B cell (primary cell): ENCODE data around the gene SIL1. TPM values are rescaled to one million over a fixed set of nuclear protein-coding genes. Genes with fewer than 3 reads are reported as not detected.

Experiments
- ATAC-seq: fragments of 200-7000 bp; cut with Tn5 transposase; one replicate; pipeline ENCODE4 v1.10.0; 2021; ENCODE audit warnings: low read depth, mild to moderate bottlenecking, moderate number of reproducible peaks, moderate library complexity
- CTCF ChIA-PET: fragments of 350-600 bp; sonication (Branson Sonifier 250); formaldehyde crosslinking; loops from one replicate; lab custom pipeline; 2021; ENCODE audit warnings: antibody characterized with exemption, inconsistent platforms; lab: Charles Lee
- POLR2A ChIA-PET: fragments of 350-600 bp; sonication (Branson Sonifier 250); formaldehyde crosslinking; loops from one replicate; lab custom pipeline; 2021; ENCODE audit warnings: antibody characterized with exemption; lab: Charles Lee
- DNase-seq: peaks from one replicate; pipeline ENCODE4 v3.0.0; 2013
- H2AFZ ChIP-seq: 2 replicates; pipeline ENCODE4 v1.6.1; 2012; ENCODE audit warnings: mild to moderate bottlenecking, low read depth, low read length; ENCODE audit not compliant: insufficient read depth, poor library complexity, severe bottlenecking
- H3K27ac ChIP-seq, 2 donors: 1 replicate in 1 of 2; 2 replicates in 1 of 2; pipeline ENCODE4 v1.5.1; 2012 to 2013; ENCODE audit warnings: low read length in 2 of 2, mild to moderate bottlenecking in 2 of 2, moderate library complexity in 1 of 2
- H3K27me3 ChIP-seq, 4 experiments: fragments of 200-600 bp in 1 of 4; sonication (generic) in 1 of 4; replicated peaks in 1 of 4; 1 replicate in 2 of 4; 2 replicates in 2 of 4; pipeline versions ENCODE4 v1.6.1 to v1.7.0; 2013 to 2016; ENCODE audit warnings: low read length in 3 of 4, mild to moderate bottlenecking in 2 of 4, mixed read lengths in 1 of 4, moderate library complexity in 1 of 4; ENCODE audit not compliant: insufficient read depth in 4 of 4, control insufficient read depth in 3 of 4; ENCODE audit errors: control extremely low read depth in 1 of 4
- H3K36me3 ChIP-seq, 2 experiments: replicated peaks in 1 of 2; 1 replicate in 1 of 2; 2 replicates in 1 of 2; pipeline versions ENCODE4 v1.6.1 to v1.7.1; 2013; ENCODE audit warnings: low read length in 1 of 2; ENCODE audit not compliant: insufficient read depth in 2 of 2, control insufficient read depth in 1 of 2; ENCODE audit errors: control extremely low read depth in 1 of 2, extremely low read depth in 1 of 2
- H3K4me1 ChIP-seq, 2 donors: fragments of 200-600 bp in 1 of 2; sonication (generic) in 1 of 2; 1 replicate in 1 of 2; 2 replicates in 1 of 2; pipeline versions ENCODE4 v1.5.1 to v1.6.1; 2013 to 2017; ENCODE audit warnings: low read length in 2 of 2; ENCODE audit not compliant: control insufficient read depth in 2 of 2, insufficient read depth in 2 of 2
- H3K4me2 ChIP-seq: replicated peaks from 2 replicates; pipeline ENCODE3; 2012; ENCODE audit warnings: mild to moderate bottlenecking, low read depth, low read length; ENCODE audit not compliant: poor library complexity, severe bottlenecking
- H3K4me3 ChIP-seq, 5 experiments: fragments of 200-600 bp in 1 of 5; sonication (generic) in 1 of 5; 1 replicate in 3 of 5; 2 replicates in 2 of 5; pipeline versions ENCODE4 v1.5.1 to v1.7.0; 2011 to 2016; ENCODE audit warnings: low read length in 4 of 5, mild to moderate bottlenecking in 4 of 5, low read depth in 2 of 5, control low read depth in 1 of 5, moderate library complexity in 1 of 5; ENCODE audit not compliant: insufficient read depth in 1 of 5; ENCODE audit errors: control extremely low read depth in 1 of 5, extremely low read depth in 1 of 5
- H3K79me2 ChIP-seq: fragments of 200-600 bp; sonication (generic); one replicate; pipeline ENCODE4 v1.6.0; 2016; ENCODE audit warnings: low read length; ENCODE audit not compliant: control insufficient read depth, insufficient read depth
- H3K9ac ChIP-seq: fragments of 200-600 bp; sonication (generic); 2 replicates; pipeline ENCODE4 v1.6.1; 2017; ENCODE audit warnings: mild to moderate bottlenecking, low read length, moderate library complexity
- H3K9me3 ChIP-seq, 3 donors: one replicate each; pipeline versions ENCODE4 v1.6.1 to v1.7.1; 2013; ENCODE audit warnings: low read length in 2 of 3; ENCODE audit not compliant: control insufficient read depth in 2 of 3, insufficient read depth in 1 of 3; ENCODE audit errors: control extremely low read depth in 1 of 3
- H4K20me1 ChIP-seq: 2 replicates; pipeline ENCODE4 v1.6.0; 2012; ENCODE audit warnings: mild to moderate bottlenecking, low read length; ENCODE audit not compliant: insufficient read depth, control insufficient read depth, poor library complexity, severe bottlenecking
- H3K27ac Mint-ChIP-seq: one replicate; pipeline ENCODE4 v1.8.0; 2021; ENCODE audit warnings: mixed read lengths
- H3K27me3 Mint-ChIP-seq: one replicate; pipeline ENCODE4 v1.8.0; 2021; ENCODE audit warnings: mixed read lengths
- H3K4me1 Mint-ChIP-seq: one replicate; pipeline ENCODE4 v1.8.0; 2021; ENCODE audit warnings: mixed read lengths
- H3K4me3 Mint-ChIP-seq: one replicate; pipeline ENCODE4 v1.8.0; 2021; ENCODE audit warnings: mixed read lengths
- H3K9me3 Mint-ChIP-seq: one replicate; pipeline ENCODE4 v1.8.0; 2022; ENCODE audit warnings: mixed read lengths; ENCODE audit not compliant: insufficient read depth
- CTCF ChIP-seq: fragments of 200-600 bp; IDR thresholded peaks from one replicate; pipeline ENCODE4 v1.8.0; 2022; ENCODE audit warnings: antibody characterized with exemption, mild to moderate bottlenecking
- EZH2 ChIP-seq: IDR thresholded peaks from 2 replicates; pipeline ENCODE4 v1.6.1; 2012; ENCODE audit warnings: borderline replicate concordance, low read depth, mild to moderate bottlenecking, moderate library complexity, low read length; ENCODE audit not compliant: insufficient read depth, poor library complexity, severe bottlenecking
- WGBS: methylation state at CpG from one replicate; pipeline ENCODE4 v1.1.5; 2013; ENCODE audit warnings: missing lambda C conversion rate; ENCODE audit not compliant: insufficient coverage; 5-methylcytosine and 5-hydroxymethylcytosine counted together
- intact Hi-C: fragments of 100-400 bp; cut with micrococcal nuclease; formaldehyde crosslinking; loops from one replicate; pipeline ENCODE4 v1.10.0; 2022
- polyA plus RNA-seq: library from polyadenylated mRNA; depleted of rRNA; stranded (reverse); fragments of >200 nt; gene quantifications from 2 replicates; pipeline ENCODE4 v1.2.3, GENCODE V29; 2012
- total RNA-seq, 2 donors: library from RNA; stranded (reverse); fragments of 120-200 nt in 1 of 2; gene quantifications; 1 replicate in 1 of 2; 2 replicates in 1 of 2; pipeline versions ENCODE4 v1.2.3 to v1.2.4, GENCODE V29; 2013 to 2022

SIL1 gene
- total and polyA plus RNA-seq, 2 donors (not counting 1 experiment from before 2014, with no cell fraction given), result 16.9 to 19.8 TPM

GRCh38 chr5:139243425-139243970, 45.3 kb upstream of the SIL1 start:
- DNase-seq, result no peak
- H3K4me1 Mint-ChIP-seq, result no peaks in the 10 kb centered on the region
- H3K4me3 Mint-ChIP-seq, result no peak overlapping the region
- Histone ChIP-seq H3K79me2 (no peaks in the 10 kb centered on the region), H2AFZ (no peak overlapping the region), H3K27me3 (peaks cover 0 to 4% (median 1%) of the 10 kb centered on the region in 4 experiments), H3K9me3 (no peaks in the 10 kb centered on the region), H3K4me2 (no peak overlapping the region), H3K27ac (no peak overlapping the region), H3K9ac (no peak overlapping the region), H3K4me1 (no peaks in the 10 kb centered on the region), H3K36me3 (no peaks in the 10 kb centered on the region), H4K20me1 (no peaks in the 10 kb centered on the region), H3K4me3 (no peak overlapping the region)
- H3K27me3 Mint-ChIP-seq, result peaks cover 24% of the 10 kb centered on the region
- no peak for TF ChIP-seq EZH2
- no peak for TF ChIP-seq CTCF
- CTCF ChIA-PET, result no interaction called here
- intact Hi-C loops, result no loop called here
- WGBS, result no CpG with 5 or more reads among the region's 4 CpGs
- H3K27ac Mint-ChIP-seq, result no peak overlapping the region
- POLR2A ChIA-PET, result no interaction called here
- H3K9me3 Mint-ChIP-seq, result no peaks in the 10 kb centered on the region
- ATAC-seq, result no peak

- WGBS, result 80% methylated on average over 1 of the region's 4 CpGs
- DNase-seq (no peak), ATAC-seq (no peak)
- intact Hi-C loops, result no loop called here
- Histone ChIP-seq H3K9ac (no peak overlapping the region), H3K4me3 (no peak overlapping the region), H3K4me2 (no peak overlapping the region), H3K79me2 (no peaks in the 10 kb centered on the region), H3K27ac (no peak overlapping the region), H3K36me3 (no peaks in the 10 kb centered on the region), H3K4me1 (no peaks in the 10 kb centered on the region), H3K9me3 (peaks cover 0 to 4% (median 0%) of the 10 kb centered on the region in 3 donors), H4K20me1 (no peaks in the 10 kb centered on the region), H3K27me3 (peaks cover 0 to 4% (median 1%) of the 10 kb centered on the region in 4 experiments), H2AFZ (no peak overlapping the region)
- CTCF ChIA-PET, result no interaction called here
- H3K4me1 Mint-ChIP-seq, result no peaks in the 10 kb centered on the region
- TF ChIP-seq CTCF, result no peak
- TF ChIP-seq EZH2, result no peak
- H3K4me3 Mint-ChIP-seq, result no peak overlapping the region
- peaks cover 27% of the 10 kb centered on the region for H3K27me3 Mint-ChIP-seq
- H3K27ac Mint-ChIP-seq, result no peak overlapping the region
- H3K9me3 Mint-ChIP-seq, result peaks cover 3% of the 10 kb centered on the region
- POLR2A ChIA-PET, result no interaction called here
These were observed 43.0 kb upstream of the SIL1 start for GRCh38 chr5:139241139-139241538.
